Omental fat pad (tissue), 4 donors: ENCODE results near the gene ZCWPW1. TPM values are rescaled to one million over a fixed set of nuclear protein-coding genes. Genes with fewer than 3 reads are reported as not detected.
"Not testable (repeated sequence)": the region's sequence is repeated elsewhere in the genome, so short reads cannot be mapped to it uniquely, and the experiment has no call there.

Experiments
- ATAC-seq: fragments of 150-250 bp; one replicate; pipeline ENCODE4 v1.9.1; 2016; ENCODE audit warnings: mild to moderate bottlenecking, moderate library complexity; ENCODE audit not compliant: low FRiP score
- DNase-seq: peaks from one replicate; pipeline ENCODE4 v3.0.0-alpha.2; 2019; ENCODE audit warnings: low spot score
- CTCF ChIP-seq, 3 donors: fragments of 450-650 bp; IDR thresholded peaks; one replicate each; pipeline ENCODE4 v1.5.1; 2016 to 2017; ENCODE audit warnings: antibody characterized with exemption in 3 of 3, mild to moderate bottlenecking in 3 of 3, moderate library complexity in 2 of 3
- total RNA-seq, 4 donors: library from RNA; depleted of rRNA; stranded (reverse); fragments of >200 nt; gene quantifications; one replicate each; pipeline ENCODE4 v1.1.0, GENCODE V29; 2016

ZCWPW1 gene
- total RNA-seq, 4 donors from 2014 or later = 2.8 to 5.8 (median 3.6) TPM

- ATAC-seq = peak; percentile 9
- DNase-seq = no peak
- no peak for TF ChIP-seq CTCF (IDR thresholded peaks at IDR 0.05)
Observed at GRCh38 chr7:100358027-100358856, 70.3 kb downstream of the ZCWPW1 start, which contains the start of gene PILRB. PILRB (plus strand) TSS chr7:100358117; CDS start chr7:100358303, 186 bp downstream.

DNA sequence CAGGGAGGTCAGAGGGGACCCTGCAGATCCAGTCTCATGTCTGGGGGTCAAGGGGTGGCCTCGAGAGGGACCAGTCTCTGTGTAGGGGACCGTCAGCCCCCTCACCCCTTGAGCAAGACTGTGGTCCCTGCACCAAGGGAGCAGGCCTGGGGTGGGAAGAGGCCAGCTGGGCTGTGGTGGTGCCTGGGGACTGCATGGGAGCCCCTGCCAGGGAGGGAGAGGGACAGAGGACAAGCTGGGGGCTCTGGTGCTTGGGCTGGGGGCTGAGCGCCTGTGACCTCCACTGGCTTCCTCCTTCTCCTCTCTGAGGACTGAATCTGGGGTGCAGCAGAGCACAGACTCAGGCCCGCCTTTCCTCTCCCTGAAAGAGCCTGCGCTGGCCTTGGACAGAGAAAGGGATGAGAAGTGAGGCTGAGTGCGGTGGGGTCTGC lies 71.4 kb downstream of the ZCWPW1 start:
- no peak for TF ChIP-seq CTCF (IDR thresholded peaks at IDR 0.05)
- DNase-seq (no peak), ATAC-seq (no peak)

DNA sequence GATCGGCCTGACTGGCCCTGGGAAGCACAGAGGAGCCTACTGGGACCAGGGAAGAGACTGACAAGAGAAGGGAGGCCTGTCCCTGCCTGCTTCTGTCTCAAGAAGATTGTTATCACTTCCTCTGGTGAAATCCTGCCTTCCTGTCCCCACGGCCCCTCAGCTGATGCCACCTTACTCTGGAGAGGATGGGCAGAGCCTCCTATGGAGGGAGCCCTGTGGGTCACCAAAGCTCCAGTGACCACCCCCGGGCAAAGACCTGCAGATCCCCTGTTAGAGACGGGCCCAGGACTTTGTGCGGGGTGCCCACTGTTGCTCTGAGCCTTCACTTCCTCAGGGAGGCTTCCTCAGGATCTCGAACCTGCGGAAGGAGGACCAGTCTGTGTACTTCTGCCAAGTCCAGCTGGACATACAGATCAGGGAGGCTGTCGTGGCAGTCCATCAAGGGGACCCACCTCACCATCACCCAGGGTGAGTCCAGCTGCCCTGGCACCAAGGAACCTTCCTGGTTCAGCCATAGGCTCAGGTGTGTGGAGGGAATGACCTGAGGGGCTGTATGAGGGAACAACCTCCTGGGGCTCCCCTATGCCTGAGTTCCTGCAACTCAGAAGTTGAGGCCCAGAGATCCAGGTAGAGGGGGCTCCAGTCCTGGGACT lies 72.0 kb downstream of the ZCWPW1 start:
- DNase-seq (no peak), ATAC-seq (no peak)
- TF ChIP-seq CTCF (IDR thresholded peaks at IDR 0.05) = no peak

- DNase-seq (no peak), ATAC-seq (no peak)
- TF ChIP-seq CTCF (IDR thresholded peaks at IDR 0.05) = no peak
Observed at GRCh38 chr7:100353685-100354330, 74.7 kb downstream of the ZCWPW1 start.

DNA sequence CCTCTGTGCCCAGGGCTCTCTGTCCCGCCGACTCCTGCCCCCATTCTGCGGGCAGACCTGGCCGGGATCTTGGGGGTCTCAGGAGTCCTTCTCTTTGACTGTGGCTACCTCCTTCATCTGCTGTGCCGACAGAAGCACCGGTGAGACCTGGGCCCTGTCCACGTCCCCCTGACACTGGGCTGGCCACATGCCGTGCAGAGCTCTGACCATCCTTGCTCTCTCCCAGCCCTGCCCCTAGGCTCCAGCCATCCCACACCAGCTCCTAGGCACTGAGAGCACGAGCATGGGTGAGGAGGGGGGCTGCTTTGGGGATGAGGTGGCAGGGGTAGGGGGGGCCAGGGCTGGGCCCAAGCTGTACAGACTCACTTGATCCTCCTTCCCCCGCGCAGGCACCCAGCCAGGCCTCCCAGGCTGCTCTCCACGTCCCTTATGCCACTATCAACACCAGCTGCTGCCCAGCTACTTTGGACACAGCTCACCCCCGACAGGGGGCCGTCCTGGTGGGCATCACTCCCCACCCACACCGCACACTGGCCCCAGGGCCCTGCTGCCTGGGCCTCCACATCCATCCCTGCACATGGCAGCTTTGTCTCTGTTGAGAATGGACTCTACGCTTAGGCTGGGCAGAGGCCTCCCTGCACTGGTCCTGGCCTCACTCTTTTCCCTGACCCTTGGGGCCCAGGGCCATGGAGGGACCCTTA lies 75.4 kb downstream of the ZCWPW1 start:
- TF ChIP-seq CTCF (IDR thresholded peaks at IDR 0.05) = no peak
- ATAC-seq = no peak

GRCh38 chr7:100352230-100352781 lies 76.2 kb downstream of the ZCWPW1 start:
- not testable (repeated sequence) for DNase-seq, ATAC-seq

More for the DNA sequence above, 75.4 kb downstream of the ZCWPW1 start:
- no peak for DNase-seq
